HepG2 (cell line): ENCODE data around the gene SMTNL2. TPM values are rescaled to one million over a fixed set of nuclear protein-coding genes. Genes with fewer than 3 reads are reported as not detected.

Source experiments
- ATAD3A ChIP-seq: sonication (generic); formaldehyde crosslinking; IDR thresholded peaks from 2 replicates; pipeline ENCODE4 v1.4.0; 2020; ENCODE audit warnings: missing genetic modification reagents
- GATAD1 ChIP-seq: IDR thresholded peaks from 2 replicates; pipeline ENCODE4 v1.6.1; 2016; ENCODE audit warnings: missing genetic modification reagents, missing compliant biosample characterization
- GZF1 ChIP-seq: sonication (generic); formaldehyde crosslinking; IDR thresholded peaks from 2 replicates; pipeline ENCODE4 v1.5.1; 2020; ENCODE audit warnings: mild to moderate bottlenecking, missing genetic modification reagents
- KLF12 ChIP-seq: sonication (generic); formaldehyde crosslinking; IDR thresholded peaks from 2 replicates; pipeline ENCODE4 v1.4.0; 2020; ENCODE audit warnings: missing genetic modification reagents, borderline replicate concordance
- MIER3 ChIP-seq: IDR thresholded peaks from 2 replicates; pipeline ENCODE4 v1.6.1; 2016; ENCODE audit warnings: missing compliant biosample characterization, borderline replicate concordance
- NR2F1 ChIP-seq, 2 experiments: fragments of 450-650 bp in 1 of 2; formaldehyde crosslinking in 1 of 2; IDR thresholded peaks; 2 replicates each; pipeline versions ENCODE4 v1.5.0 to v1.6.1; 2016 to 2020; ENCODE audit warnings: mild to moderate bottlenecking in 1 of 2, missing compliant biosample characterization in 1 of 2, missing genetic modification reagents in 1 of 2, moderate library complexity in 1 of 2
- ONECUT2 ChIP-seq: sonication (generic); formaldehyde crosslinking; IDR thresholded peaks from 2 replicates; pipeline ENCODE4 v1.4.0; 2020; ENCODE audit warnings: missing genetic modification reagents
- RFX3 ChIP-seq: IDR thresholded peaks from 2 replicates; pipeline ENCODE4 v1.6.1; 2016; ENCODE audit warnings: missing biosample characterization, missing genetic modification reagents
- SALL1 ChIP-seq: sonication (generic); formaldehyde crosslinking; IDR thresholded peaks from 2 replicates; pipeline ENCODE4 v1.8.0; 2022; ENCODE audit warnings: mild to moderate bottlenecking, missing genetic modification reagents
- SNAI1 ChIP-seq: sonication (generic); formaldehyde crosslinking; IDR thresholded peaks from 2 replicates; pipeline ENCODE4 v1.5.0; 2020; ENCODE audit warnings: mild to moderate bottlenecking, missing genetic modification reagents, borderline replicate concordance
- ZBTB42 ChIP-seq: sonication (generic); formaldehyde crosslinking; IDR thresholded peaks from 2 replicates; pipeline ENCODE4 v1.5.0; 2020; ENCODE audit warnings: mild to moderate bottlenecking, missing genetic modification reagents
- ZFAT ChIP-seq: sonication (generic); formaldehyde crosslinking; conservative IDR thresholded peaks from 2 replicates; pipeline ENCODE4 v1.8.1; 2023; ENCODE audit warnings: missing genetic modification reagents, inconsistent platforms
- ZNF101 ChIP-seq: sonication (generic); formaldehyde crosslinking; IDR thresholded peaks from 2 replicates; pipeline ENCODE4 v1.4.0; 2020; ENCODE audit warnings: mild to moderate bottlenecking, low read depth, missing genetic modification reagents, borderline replicate concordance
- ZNF605 ChIP-seq: sonication (generic); formaldehyde crosslinking; IDR thresholded peaks from 2 replicates; pipeline ENCODE4 v1.8.0; 2022; ENCODE audit warnings: mild to moderate bottlenecking, missing genetic modification reagents
- polyA plus RNA-seq, 8 experiments: library from polyadenylated mRNA; depleted of rRNA in 3 of 8; stranded (reverse) in 7 of 8; unstranded in 1 of 8; fragments of >200 nt; fragmentation: Illumina TruSeq in 4 of 8; extraction: Trizol in 4 of 8; gene quantifications; 2 replicates each; pipeline versions ENCODE4 v1.2.1 to v1.2.3, GENCODE V29; 2011 to 2016; ENCODE audit warnings: low read depth in 4 of 8, missing spikeins in 1 of 8, mixed read lengths in 1 of 8; ENCODE audit not compliant: insufficient read depth in 1 of 8
- total RNA-seq, 5 experiments: library from RNA; depleted of rRNA; stranded (reverse); fragments of >200 nt; fragmentation: Illumina TruSeq; extraction: Trizol; gene quantifications; 2 replicates each; pipeline ENCODE4 v1.2.3, GENCODE V29; 2016; ENCODE audit warnings: low read depth in 1 of 5
- TF ChIP-seq, protein P1 (sequence below), 2 experiments: IDR thresholded peaks; 2 replicates each; pipeline ENCODE4 v1.6.1; 2011 to 2012; ENCODE audit warnings: low read length in 2 of 2, borderline replicate concordance in 1 of 2, low read depth in 1 of 2, mild to moderate bottlenecking in 1 of 2, moderate library complexity in 1 of 2
- TF ChIP-seq, protein P2 (sequence below): sonication (generic); formaldehyde crosslinking; IDR thresholded peaks from 2 replicates; pipeline ENCODE4 v1.4.0; 2020; ENCODE audit warnings: mild to moderate bottlenecking, missing genetic modification reagents
- TF ChIP-seq, protein P3 (sequence below): sonication (generic); formaldehyde crosslinking; IDR thresholded peaks from 2 replicates; pipeline ENCODE4 v1.4.0; 2020; ENCODE audit warnings: missing genetic modification reagents, low read depth, mild to moderate bottlenecking, borderline replicate concordance
- TF ChIP-seq, protein P4 (sequence below): sonication (generic); formaldehyde crosslinking; IDR thresholded peaks from 2 replicates; pipeline ENCODE4 v1.4.0; 2020; ENCODE audit warnings: low read depth, mild to moderate bottlenecking, missing genetic modification reagents
- TF ChIP-seq, protein P5 (sequence below): sonication (generic); formaldehyde crosslinking; IDR thresholded peaks from 2 replicates; pipeline ENCODE4 v1.5.1; 2020; ENCODE audit warnings: mild to moderate bottlenecking, missing genetic modification reagents, borderline replicate concordance

The SMTNL2 gene
- total and polyA plus RNA-seq, 2 of the 13 experiments (the other 11 are each of a cell fraction or from before 2014, with no cell fraction given): 0.41 to 5.1 TPM

DNA sequence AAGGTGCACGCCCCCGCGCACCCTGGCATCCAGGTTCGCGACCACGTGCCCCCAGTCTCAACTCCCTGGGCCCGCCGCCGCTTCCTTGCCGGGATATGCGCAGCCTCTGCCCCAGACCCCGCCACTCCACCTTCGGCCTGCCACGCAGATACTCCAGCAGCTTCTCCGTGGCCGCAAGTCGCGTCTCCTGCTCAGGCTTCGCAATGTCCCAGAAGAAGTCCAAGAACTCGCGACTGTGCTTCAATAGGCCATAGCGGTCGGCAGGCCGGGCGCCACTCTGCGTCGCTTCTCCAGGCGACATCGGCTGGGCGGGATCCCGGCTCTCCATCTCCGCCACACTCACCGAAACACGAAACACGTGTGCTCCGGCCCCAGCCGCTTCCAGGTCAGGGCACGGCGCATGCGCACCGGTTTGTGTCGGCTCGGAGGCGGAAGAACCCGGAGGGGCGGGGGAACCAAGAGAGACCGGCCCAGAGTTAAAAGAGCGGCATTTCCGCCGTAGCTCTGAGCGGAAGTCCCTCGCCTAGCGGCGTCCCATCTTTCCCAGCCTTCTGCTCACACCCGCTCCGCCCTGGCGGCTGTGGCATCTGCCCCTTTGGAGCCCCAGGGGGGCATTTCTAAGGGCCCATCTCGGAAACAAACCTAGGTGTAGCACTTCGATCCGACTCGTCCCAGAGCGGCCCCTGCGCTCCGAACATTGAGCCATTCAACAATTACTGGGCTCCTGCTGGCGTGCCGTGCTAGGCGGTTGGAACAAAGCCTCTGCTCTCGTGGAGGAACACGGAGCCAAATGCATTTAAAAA, 29.1 kb upstream of the SMTNL2 start, which contains the start of gene MYBBP1A (continued):
- TF ChIP-seq, protein P1, sequence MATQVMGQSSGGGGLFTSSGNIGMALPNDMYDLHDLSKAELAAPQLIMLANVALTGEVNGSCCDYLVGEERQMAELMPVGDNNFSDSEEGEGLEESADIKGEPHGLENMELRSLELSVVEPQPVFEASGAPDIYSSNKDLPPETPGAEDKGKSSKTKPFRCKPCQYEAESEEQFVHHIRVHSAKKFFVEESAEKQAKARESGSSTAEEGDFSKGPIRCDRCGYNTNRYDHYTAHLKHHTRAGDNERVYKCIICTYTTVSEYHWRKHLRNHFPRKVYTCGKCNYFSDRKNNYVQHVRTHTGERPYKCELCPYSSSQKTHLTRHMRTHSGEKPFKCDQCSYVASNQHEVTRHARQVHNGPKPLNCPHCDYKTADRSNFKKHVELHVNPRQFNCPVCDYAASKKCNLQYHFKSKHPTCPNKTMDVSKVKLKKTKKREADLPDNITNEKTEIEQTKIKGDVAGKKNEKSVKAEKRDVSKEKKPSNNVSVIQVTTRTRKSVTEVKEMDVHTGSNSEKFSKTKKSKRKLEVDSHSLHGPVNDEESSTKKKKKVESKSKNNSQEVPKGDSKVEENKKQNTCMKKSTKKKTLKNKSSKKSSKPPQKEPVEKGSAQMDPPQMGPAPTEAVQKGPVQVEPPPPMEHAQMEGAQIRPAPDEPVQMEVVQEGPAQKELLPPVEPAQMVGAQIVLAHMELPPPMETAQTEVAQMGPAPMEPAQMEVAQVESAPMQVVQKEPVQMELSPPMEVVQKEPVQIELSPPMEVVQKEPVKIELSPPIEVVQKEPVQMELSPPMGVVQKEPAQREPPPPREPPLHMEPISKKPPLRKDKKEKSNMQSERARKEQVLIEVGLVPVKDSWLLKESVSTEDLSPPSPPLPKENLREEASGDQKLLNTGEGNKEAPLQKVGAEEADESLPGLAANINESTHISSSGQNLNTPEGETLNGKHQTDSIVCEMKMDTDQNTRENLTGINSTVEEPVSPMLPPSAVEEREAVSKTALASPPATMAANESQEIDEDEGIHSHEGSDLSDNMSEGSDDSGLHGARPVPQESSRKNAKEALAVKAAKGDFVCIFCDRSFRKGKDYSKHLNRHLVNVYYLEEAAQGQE (IDR thresholded peaks at IDR 0.05; ENCODE audit: borderline replicate concordance in 1 of 2, low read depth in 1 of 2, low read length in 2 of 2): peak in 1 of 2 experiments; percentile 42; a peak in 2 of 4 replicates
- TF ChIP-seq ZNF605 (peak; percentile 93), KLF12 (CRISPR knock-in tag) (no peak; the same call in 1 of the 2 replicates), GZF1 (0 out of 2 replicates have a peak, but pooled peaks have one; percentile 22), SNAI1 (CRISPR knock-in tag) (peak; percentile 85; the same call in 1 of the 2 replicates), NR2F1 (CRISPR knock-in tag; IDR thresholded peaks at IDR 0.05) (no peak), ZBTB42 (CRISPR knock-in tag) (no peak), SALL1 (peak; percentile 86), ZFAT (no peak), GATAD1 (CRISPR knock-in tag) (peak; percentile 86), MIER3 (CRISPR knock-in tag) (0 out of 2 replicates have a peak, but pooled peaks have one; percentile 12), RFX3 (CRISPR knock-in tag) (no peak), ZNF101 (CRISPR knock-in tag) (peak; percentile 91), ATAD3A (CRISPR knock-in tag) (no peak), ONECUT2 (CRISPR knock-in tag) (no peak)
- TF ChIP-seq, protein P2, sequence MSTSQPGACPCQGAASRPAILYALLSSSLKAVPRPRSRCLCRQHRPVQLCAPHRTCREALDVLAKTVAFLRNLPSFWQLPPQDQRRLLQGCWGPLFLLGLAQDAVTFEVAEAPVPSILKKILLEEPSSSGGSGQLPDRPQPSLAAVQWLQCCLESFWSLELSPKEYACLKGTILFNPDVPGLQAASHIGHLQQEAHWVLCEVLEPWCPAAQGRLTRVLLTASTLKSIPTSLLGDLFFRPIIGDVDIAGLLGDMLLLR (CRISPR knock-in tag): peak; percentile 98
- TF ChIP-seq, protein P3, sequence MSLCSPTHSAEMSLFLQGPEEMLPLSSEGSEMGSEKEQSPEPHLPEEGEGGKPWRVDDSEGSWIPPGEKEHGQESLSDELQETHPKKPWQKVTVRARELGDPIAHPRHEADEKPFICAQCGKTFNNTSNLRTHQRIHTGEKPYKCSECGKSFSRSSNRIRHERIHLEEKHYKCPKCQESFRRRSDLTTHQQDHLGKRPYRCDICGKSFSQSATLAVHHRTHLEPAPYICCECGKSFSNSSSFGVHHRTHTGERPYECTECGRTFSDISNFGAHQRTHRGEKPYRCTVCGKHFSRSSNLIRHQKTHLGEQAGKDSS (CRISPR knock-in tag): peak; percentile 82; the same call in 1 of the 2 replicates
- TF ChIP-seq, protein P4, sequence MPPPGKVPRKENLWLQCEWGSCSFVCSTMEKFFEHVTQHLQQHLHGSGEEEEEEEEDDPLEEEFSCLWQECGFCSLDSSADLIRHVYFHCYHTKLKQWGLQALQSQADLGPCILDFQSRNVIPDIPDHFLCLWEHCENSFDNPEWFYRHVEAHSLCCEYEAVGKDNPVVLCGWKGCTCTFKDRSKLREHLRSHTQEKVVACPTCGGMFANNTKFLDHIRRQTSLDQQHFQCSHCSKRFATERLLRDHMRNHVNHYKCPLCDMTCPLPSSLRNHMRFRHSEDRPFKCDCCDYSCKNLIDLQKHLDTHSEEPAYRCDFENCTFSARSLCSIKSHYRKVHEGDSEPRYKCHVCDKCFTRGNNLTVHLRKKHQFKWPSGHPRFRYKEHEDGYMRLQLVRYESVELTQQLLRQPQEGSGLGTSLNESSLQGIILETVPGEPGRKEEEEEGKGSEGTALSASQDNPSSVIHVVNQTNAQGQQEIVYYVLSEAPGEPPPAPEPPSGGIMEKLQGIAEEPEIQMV (CRISPR knock-in tag): no peak
- TF ChIP-seq, protein P5, sequence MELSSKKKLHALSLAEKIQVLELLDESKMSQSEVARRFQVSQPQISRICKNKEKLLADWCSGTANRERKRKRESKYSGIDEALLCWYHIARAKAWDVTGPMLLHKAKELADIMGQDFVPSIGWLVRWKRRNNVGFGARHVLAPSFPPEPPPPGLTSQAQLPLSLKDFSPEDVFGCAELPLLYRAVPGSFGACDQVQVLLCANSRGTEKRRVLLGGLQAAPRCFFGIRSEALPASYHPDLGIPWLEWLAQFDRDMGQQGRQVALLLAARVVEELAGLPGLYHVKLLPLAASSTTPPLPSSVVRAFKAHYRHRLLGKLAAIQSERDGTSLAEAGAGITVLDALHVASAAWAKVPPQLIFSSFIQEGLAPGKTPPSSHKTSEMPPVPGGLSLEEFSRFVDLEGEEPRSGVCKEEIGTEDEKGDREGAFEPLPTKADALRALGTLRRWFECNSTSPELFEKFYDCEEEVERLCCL (CRISPR knock-in tag): peak; percentile 36; the same call in 1 of the 2 replicates
